Raji (cell line): Measurements from ENCODE around the gene ZNF597.

Source experiments
- POLR2A ChIP-seq: IDR thresholded peaks from 2 replicates; pipeline ENCODE4 v1.6.1; 2011; ENCODE audit warnings: low read depth, low read length, control low read depth; ENCODE audit not compliant: insufficient read depth

ZNF597 gene, protein sequence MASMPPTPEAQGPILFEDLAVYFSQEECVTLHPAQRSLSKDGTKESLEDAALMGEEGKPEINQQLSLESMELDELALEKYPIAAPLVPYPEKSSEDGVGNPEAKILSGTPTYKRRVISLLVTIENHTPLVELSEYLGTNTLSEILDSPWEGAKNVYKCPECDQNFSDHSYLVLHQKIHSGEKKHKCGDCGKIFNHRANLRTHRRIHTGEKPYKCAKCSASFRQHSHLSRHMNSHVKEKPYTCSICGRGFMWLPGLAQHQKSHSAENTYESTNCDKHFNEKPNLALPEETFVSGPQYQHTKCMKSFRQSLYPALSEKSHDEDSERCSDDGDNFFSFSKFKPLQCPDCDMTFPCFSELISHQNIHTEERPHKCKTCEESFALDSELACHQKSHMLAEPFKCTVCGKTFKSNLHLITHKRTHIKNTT

GRCh38 chr16:3443108-3444031, at the start of gene ZNF597, which contains the start of gene NAA60:
Gene ZNF597, minus strand, starts transcription at chr16:3443504. Its CDS starts 351 bp downstream, at chr16:3443153.
Gene NAA60, plus strand, starts transcription at chr16:3443680. Its CDS starts 32,548 bp downstream, at chr16:3476228.
- peak; percentile 57; the same call in 1 of the 2 replicates for TF ChIP-seq POLR2A

DNA sequence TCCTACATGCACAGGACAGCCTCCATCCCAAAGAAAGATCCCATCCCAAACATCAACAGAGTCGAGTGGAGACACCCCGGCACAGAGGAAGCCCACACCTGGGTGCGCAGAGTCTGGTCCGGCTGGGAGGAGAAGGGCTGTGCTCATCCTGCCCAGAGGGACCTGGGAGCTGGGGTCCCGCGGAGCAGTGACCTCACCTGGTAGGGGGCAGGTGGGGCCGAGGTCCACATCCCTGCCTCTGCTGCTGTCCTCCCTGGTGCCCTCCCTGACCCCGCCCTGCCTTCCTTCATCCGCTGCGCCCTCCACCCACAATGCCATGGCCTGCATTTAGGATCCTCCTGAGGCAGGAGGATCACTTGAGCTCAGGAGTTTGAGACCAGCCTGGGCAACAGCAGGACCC, 49.1 kb upstream of the ZNF597 start:
- no peak for TF ChIP-seq POLR2A

DNA sequence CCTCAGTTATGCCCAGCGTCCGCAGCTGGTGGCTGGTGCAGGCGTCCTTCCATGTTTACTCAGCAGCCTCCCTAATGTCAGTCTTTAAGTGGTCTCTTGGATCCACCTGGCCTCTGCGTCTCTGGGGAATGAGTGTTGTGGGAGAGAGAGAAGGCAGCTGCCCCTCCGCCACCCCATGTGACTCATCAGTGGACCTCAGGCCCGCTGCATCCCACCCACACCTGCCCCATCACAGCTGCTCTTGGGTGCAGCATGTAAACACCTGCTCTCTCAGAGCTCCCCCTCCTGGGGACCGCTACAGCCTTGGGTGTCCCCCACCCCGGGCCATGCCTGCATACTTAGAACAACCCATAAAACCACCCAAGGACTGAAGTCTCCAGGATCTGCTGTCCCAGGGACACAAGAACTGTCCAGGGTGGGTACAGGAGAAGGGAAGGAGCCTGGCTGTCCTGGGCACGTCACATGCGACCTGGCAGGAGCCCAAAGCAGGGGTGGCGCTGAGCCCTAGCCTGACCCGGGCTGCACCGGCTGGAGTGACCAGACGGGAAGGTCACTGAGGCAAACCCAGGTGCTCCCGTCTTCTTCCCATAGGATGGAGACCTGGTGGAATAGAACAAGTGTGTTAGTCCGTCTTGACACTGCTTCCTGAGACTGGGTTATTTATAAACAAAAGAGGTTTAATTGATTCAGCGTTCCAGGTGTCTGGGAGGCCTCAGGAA, 47.8 kb upstream of the ZNF597 start:
- no peak for TF ChIP-seq POLR2A

- no peak for TF ChIP-seq POLR2A
Observed at GRCh38 chr16:3488801-3489200, 45.5 kb upstream of the ZNF597 start.

- TF ChIP-seq POLR2A, result no peak
Observed at GRCh38 chr16:3487521-3488410, 44.5 kb upstream of the ZNF597 start.

DNA sequence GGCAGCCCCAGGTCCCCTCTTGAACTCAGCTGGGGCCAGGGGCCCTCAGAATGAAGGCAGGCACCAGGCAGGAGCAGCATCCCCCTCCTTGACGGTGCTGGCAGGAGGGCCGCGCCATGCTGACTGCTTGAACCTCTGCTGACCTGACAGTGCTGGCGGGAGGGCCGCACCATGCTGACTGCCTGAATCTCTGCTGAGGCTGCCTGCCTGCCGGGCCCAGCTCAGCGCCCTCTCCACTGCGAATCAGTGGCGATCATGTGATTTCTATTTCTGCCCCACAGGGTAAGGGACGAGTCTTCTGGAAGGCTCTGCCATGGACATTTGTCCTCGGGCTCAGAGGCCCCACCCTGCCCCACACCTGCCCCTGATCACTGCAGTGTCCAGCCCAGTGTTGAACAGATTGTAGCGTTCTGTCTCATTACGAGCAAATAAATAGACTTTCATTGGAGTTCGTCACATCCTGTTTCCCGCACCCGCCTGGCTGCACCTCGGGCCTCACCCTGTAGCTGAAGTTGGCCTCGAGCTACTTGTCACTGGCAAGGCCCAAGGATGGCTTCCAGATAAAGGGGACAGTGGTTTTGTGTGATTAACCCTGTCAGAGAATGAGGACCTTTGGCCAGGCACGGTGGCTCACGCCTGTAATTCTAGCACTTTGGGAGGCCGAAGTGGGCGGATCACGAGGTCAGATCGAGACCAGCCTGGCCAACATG, 43.4 kb upstream of the ZNF597 start:
- no peak for TF ChIP-seq POLR2A

GRCh38 chr16:3485821-3486505, 42.7 kb upstream of the ZNF597 start:
- TF ChIP-seq POLR2A, result no peak

DNA sequence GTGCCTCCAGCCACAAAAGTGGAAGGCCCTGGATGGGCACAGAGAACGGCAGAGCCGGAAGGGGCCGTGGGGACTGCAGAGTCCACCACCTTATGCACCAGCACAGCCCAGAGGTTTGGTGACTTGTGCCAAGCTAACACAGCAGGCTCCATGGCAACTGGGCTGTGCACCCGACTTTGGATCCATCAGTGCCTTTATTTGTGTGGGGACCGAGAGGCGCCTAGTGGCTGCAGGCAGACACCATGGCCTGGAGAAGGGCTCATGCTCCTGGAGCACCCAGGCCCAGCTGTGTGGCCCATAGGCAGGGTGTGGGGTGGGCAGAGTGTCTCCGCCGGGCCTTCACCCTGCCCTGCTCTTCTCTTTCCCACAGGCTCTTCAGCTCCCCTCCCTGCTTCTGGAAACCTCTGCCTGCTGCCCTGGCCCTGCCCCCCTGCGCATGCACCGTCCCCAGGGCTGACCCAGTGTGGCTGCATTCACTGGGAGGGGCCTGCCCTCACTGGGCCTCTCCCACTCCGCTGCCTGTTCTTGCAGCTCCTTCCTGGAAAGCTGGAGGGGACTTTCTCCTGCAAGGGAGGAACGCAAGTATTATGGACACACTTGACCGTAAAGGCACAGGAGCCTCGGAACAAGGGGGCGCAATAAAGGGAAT, 41.9 kb upstream of the ZNF597 start:
- TF ChIP-seq POLR2A, result no peak

DNA sequence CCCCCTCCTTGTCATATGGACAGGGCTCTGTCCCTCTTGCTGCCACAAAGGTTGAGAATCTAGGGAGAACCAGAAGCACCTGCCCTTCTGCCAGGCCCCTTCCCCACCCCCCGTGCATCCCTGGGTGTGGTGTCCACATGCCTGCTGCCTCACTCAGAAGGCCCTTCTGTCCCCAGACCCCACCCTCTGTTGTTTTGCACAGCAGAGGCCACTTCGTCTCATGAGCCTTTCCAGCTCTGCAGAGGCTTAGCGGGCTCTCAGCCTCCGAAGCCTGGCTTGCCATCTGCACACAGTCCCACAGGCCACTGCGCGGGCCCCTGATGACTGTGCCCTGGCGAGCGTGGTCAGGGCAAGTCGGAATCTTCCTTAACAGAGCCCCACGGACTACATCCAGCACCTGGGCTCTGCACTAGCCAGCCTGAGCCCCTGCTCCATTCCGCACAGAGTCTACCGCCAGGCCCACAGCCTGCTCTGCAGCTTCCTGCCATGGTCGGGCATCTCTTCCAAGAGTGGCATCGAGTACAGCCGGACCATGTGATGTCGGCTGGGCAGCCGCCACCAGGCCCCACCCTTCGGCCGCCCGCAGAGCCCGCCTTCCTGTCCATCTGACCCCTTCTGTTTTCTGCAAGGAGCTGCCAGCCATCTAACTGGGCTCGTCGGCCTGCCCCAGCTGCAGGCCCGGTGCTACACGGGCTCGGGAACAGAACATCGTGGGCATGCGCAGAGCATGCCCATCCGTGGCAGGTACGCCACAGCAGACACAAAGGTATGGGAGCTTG, 41.2 kb upstream of the ZNF597 start:
- TF ChIP-seq POLR2A, result no peak

DNA sequence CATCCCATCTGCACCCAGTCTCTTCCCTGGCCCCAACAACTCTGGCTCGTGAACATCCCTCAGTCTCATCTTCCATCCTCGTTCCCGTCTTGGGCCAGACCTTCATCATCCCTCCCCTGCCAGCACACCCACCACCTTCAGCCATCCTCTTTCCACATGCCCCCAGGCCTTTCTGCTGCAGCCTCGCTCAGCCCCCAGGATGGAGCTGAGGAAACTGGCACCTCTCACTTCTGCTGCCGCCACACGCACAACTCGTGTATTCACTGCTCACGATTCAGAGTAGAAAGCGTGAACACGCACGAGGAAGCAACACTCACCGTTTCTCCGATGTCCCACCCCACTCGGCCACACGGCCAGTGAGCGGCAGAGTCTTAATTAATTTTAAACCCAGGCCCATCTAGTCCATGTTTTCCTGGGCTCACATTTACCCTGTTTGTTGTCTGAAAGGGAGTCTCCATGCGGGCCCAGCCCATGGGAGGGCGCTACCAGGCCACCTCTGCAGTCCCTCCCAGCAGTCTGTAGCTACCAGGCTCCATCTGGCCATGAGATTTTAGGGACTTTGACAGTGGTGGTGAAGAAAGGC, 39.4 kb upstream of the ZNF597 start:
- TF ChIP-seq POLR2A, result no peak
